GM23338 (cell line): Measurements from ENCODE around the gene TAF11L2. TPM values are rescaled to one million over a fixed set of nuclear protein-coding genes. Genes with fewer than 3 reads are reported as not detected.
"Not testable (repeated sequence)": the region's sequence is repeated elsewhere in the genome, so short reads cannot be mapped to it uniquely, and the experiment has no call there.

ENCODE experiments used
- ATAC-seq: fragments of 200-7000 bp; cut with Tn5 transposase; 3 replicates; pipeline ENCODE4 v1.9.1; 2020
- DNase-seq: peaks from one replicate; pipeline ENCODE4 v3.0.0-alpha.2; 2015; ENCODE audit warnings: low spot score
- H2AFZ ChIP-seq: fragments of 200-600 bp; sonication (generic); 2 replicates; pipeline ENCODE4 v1.8.0; 2016; ENCODE audit warnings: antibody characterized with exemption, mild to moderate bottlenecking, moderate library complexity
- H3F3A ChIP-seq: fragments of 200-600 bp; sonication (generic); replicated peaks from 2 replicates; pipeline ENCODE4 v1.8.0; 2017; ENCODE audit warnings: antibody characterized with exemption, mixed run types, low read depth
- H3K27ac ChIP-seq: fragments of 200-600 bp; sonication (generic); 2 replicates; pipeline ENCODE4 v1.6.1; 2016; ENCODE audit warnings: low read depth
- H3K27me3 ChIP-seq: fragments of 200-600 bp; sonication (generic); 2 replicates; pipeline ENCODE4 v1.8.0; 2016; ENCODE audit warnings: mild to moderate bottlenecking, mixed run types, moderate library complexity; ENCODE audit not compliant: insufficient read depth
- H3K36me3 ChIP-seq: fragments of 200-600 bp; sonication (generic); 2 replicates; pipeline ENCODE4 v1.8.0; 2016; ENCODE audit warnings: mild to moderate bottlenecking; ENCODE audit not compliant: insufficient read depth
- H3K4me1 ChIP-seq: fragments of 200-600 bp; sonication (generic); 2 replicates; pipeline ENCODE4 v1.8.0; 2016; ENCODE audit warnings: mild to moderate bottlenecking, moderate library complexity; ENCODE audit not compliant: insufficient read depth
- H3K4me2 ChIP-seq: fragments of 200-600 bp; sonication (generic); 2 replicates; pipeline ENCODE4 v1.7.1; 2017; ENCODE audit warnings: mixed run types
- H3K4me3 ChIP-seq: fragments of 200-600 bp; sonication (generic); 2 replicates; pipeline ENCODE4 v1.6.1; 2016; ENCODE audit warnings: mixed run types
- H3K79me2 ChIP-seq: fragments of 200-600 bp; sonication (generic); replicated peaks from 2 replicates; pipeline ENCODE4 v1.8.0; 2017; ENCODE audit warnings: mild to moderate bottlenecking; ENCODE audit not compliant: insufficient read depth
- H3K9me2 ChIP-seq: fragments of 200-600 bp; sonication (generic); 2 replicates; pipeline ENCODE4 v1.8.0; 2017; ENCODE audit not compliant: insufficient read depth
- H4K20me1 ChIP-seq: fragments of 200-600 bp; sonication (generic); replicated peaks from 2 replicates; pipeline ENCODE4 v1.8.0; 2017; ENCODE audit warnings: mild to moderate bottlenecking; ENCODE audit not compliant: insufficient read depth
- H3K27ac Mint-ChIP-seq: 2 replicates; pipeline ENCODE4 v1.8.0; 2020; ENCODE audit warnings: inconsistent platforms, mild to moderate bottlenecking, moderate library complexity, mixed read lengths
- H3K27me3 Mint-ChIP-seq: 3 replicates; pipeline ENCODE4 v1.8.0; 2022; ENCODE audit warnings: low read depth, mild to moderate bottlenecking, moderate library complexity, mixed read lengths, inconsistent platforms; ENCODE audit not compliant: insufficient read depth, poor library complexity
- H3K36me3 Mint-ChIP-seq: 3 replicates; pipeline ENCODE4 v1.8.0; 2021; ENCODE audit warnings: low read depth, mild to moderate bottlenecking, inconsistent platforms, moderate library complexity, mixed read lengths
- H3K4me1 Mint-ChIP-seq: 3 replicates; pipeline ENCODE4 v1.8.0; 2020; ENCODE audit warnings: mild to moderate bottlenecking, inconsistent platforms, mixed read lengths
- H3K4me3 Mint-ChIP-seq: 3 replicates; pipeline ENCODE4 v1.8.0; 2021; ENCODE audit warnings: moderate library complexity, mild to moderate bottlenecking, inconsistent platforms, mixed read lengths
- H3K9me3 Mint-ChIP-seq: 3 replicates; pipeline ENCODE4 v1.8.0; 2020; ENCODE audit warnings: moderate library complexity, mild to moderate bottlenecking, inconsistent platforms, mixed read lengths
- CREB1 ChIP-seq: fragments of 250-450 bp; sonication (Bioruptor Pico); IDR thresholded peaks from 2 replicates; pipeline ENCODE4 v1.5.0; 2020; ENCODE audit warnings: low read depth, mild to moderate bottlenecking, moderate library complexity
- ETS1 ChIP-seq: IDR thresholded peaks from 2 replicates; pipeline ENCODE4 v1.6.1; 2016; ENCODE audit warnings: antibody characterized with exemption
- EZH2phosphoT487 ChIP-seq: fragments of 200-600 bp; sonication (generic); IDR thresholded peaks from one replicate; pipeline ENCODE4 v1.8.1; 2018; ENCODE audit warnings: antibody characterized with exemption; ENCODE audit not compliant: unreplicated experiment
- JUNB ChIP-seq: IDR thresholded peaks from one replicate; pipeline ENCODE4 v1.6.1; 2016; ENCODE audit warnings: antibody characterized with exemption; ENCODE audit not compliant: unreplicated experiment
- NANOG ChIP-seq: IDR thresholded peaks from 2 replicates; pipeline ENCODE4 v1.6.1; 2016; ENCODE audit warnings: antibody characterized with exemption, borderline replicate concordance
- POLR2AphosphoS5 ChIP-seq: IDR thresholded peaks from 2 replicates; pipeline ENCODE4 v1.6.1; 2016; ENCODE audit warnings: antibody characterized with exemption, low read depth
- STAT1 ChIP-seq: IDR thresholded peaks from one replicate; pipeline ENCODE4 v1.6.1; 2016; ENCODE audit warnings: antibody characterized with exemption; ENCODE audit not compliant: unreplicated experiment
- ZNF114 ChIP-seq: fragments of 250-450 bp; sonication (Bioruptor Pico); IDR thresholded peaks from 2 replicates; pipeline ENCODE4 v1.5.0; 2020; ENCODE audit warnings: mild to moderate bottlenecking, moderate library complexity
- ZNF331 ChIP-seq: fragments of 250-450 bp; sonication (Bioruptor Pico); IDR thresholded peaks from 2 replicates; pipeline ENCODE4 v1.5.0; 2020; ENCODE audit warnings: low read depth, mild to moderate bottlenecking, moderate library complexity
- polyA plus RNA-seq: library from polyadenylated mRNA; unstranded; fragments of >200 nt; fragmentation: Nextera tagmentation; extraction: Ambion mirVana; gene quantifications from 2 replicates; pipeline ENCODE4 v1.2.1, GENCODE V29; 2016
- total RNA-seq: library from RNA; depleted of rRNA; stranded (reverse); fragments of >200 nt; shearing (Covaris generic); gene quantifications from 2 replicates; pipeline ENCODE4 v1.2.3, GENCODE V29; 2014
- TF ChIP-seq, protein P1 (sequence below): fragments of 250-450 bp; sonication (Bioruptor Pico); IDR thresholded peaks from 2 replicates; pipeline ENCODE4 v1.5.0; 2020; ENCODE audit warnings: mild to moderate bottlenecking, moderate library complexity

The TAF11L2 gene
- total and polyA plus RNA-seq, 2 experiments from 2014 or later: not detected

DNA sequence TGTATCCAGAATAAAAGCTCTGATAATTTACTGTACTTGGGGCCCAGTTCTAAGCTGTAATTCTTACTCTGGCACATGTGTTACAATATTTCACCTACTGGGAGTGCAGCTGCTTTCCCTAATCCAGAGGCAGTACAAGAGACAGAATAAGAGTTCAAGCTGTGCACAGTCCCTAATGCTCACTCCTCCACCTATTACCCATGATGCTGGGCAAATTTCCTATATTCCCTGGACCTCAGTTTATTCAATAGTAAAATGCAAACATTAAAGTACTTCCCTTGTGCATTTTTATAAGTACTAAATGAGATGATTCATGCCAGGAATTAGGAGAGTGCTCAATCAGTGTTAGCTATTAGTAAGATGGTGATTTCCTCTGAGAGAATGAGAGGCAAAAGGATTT, 28.0 kb upstream of the TAF11L2 start:
- no peak overlapping the region for H3K27ac Mint-ChIP-seq
- Histone ChIP-seq H3K9me2 (no peaks in the 10 kb centered on the region), H4K20me1 (no peaks in the 10 kb centered on the region), H3K4me2 (no peak overlapping the region), H3K79me2 (no peaks in the 10 kb centered on the region), H3K36me3 (no peaks in the 10 kb centered on the region), H3K27ac (no peak overlapping the region), H3K27me3 (no peaks in the 10 kb centered on the region), H3K4me3 (no peak overlapping the region), H3F3A (no peaks in the 10 kb centered on the region), H2AFZ (no peak overlapping the region), H3K4me1 (no peaks in the 10 kb centered on the region)
- TF ChIP-seq STAT1 (no peak), ZNF114 (CRISPR knock-in tag) (no peak), JUNB (no peak)
- no peaks in the 10 kb centered on the region for H3K27me3 Mint-ChIP-seq
- H3K9me3 Mint-ChIP-seq: no peaks in the 10 kb centered on the region
- no peaks in the 10 kb centered on the region for H3K36me3 Mint-ChIP-seq
- H3K4me1 Mint-ChIP-seq: no peaks in the 10 kb centered on the region
- ATAC-seq (no peak), DNase-seq (no peak)
- no peak overlapping the region for H3K4me3 Mint-ChIP-seq

- not testable (repeated sequence) for H3K27ac ChIP-seq, H3K4me3 ChIP-seq, H3K4me1 Mint-ChIP-seq, H3K4me3 Mint-ChIP-seq, H3K9me3 Mint-ChIP-seq, H3K36me3 ChIP-seq, H3K79me2 ChIP-seq, H3K4me2 ChIP-seq, H3K27me3 Mint-ChIP-seq, H3F3A ChIP-seq, H4K20me1 ChIP-seq, H3K27me3 ChIP-seq, H2AFZ ChIP-seq, H3K27ac Mint-ChIP-seq, H3K4me1 ChIP-seq, ATAC-seq, DNase-seq, H3K36me3 Mint-ChIP-seq, H3K9me2 ChIP-seq
Measured at GRCh38 chr5:17475064-17475463, 23.0 kb upstream of the TAF11L2 start.

DNA sequence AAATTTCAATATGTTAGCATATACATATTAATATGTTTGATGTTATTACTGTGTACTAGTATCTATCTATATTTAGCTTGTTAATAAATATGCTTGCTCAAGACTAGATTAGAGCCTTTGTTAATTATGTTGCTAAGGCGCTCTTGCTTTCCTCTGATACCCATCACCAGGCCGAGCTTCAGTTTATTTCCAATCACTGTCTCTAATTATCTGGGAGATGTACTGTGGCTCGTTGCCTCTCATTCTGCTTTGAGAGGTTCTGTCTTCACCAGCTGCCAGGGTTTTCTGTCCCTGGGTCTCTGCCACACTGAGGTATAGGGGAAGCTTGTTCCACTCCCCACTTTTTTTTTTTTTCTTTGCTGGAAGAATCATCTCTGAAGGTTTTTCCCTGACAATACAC, 21.0 kb upstream of the TAF11L2 start:
- peaks cover 6% of the 10 kb centered on the region; the same call in 2 of the 3 replicates for H3K4me1 Mint-ChIP-seq
- Histone ChIP-seq H2AFZ (no peak overlapping the region), H3K27me3 (no peaks in the 10 kb centered on the region), H3K27ac (no peak overlapping the region), H3F3A (no peaks in the 10 kb centered on the region), H3K79me2 (no peaks in the 10 kb centered on the region), H3K36me3 (no peaks in the 10 kb centered on the region), H4K20me1 (no peaks in the 10 kb centered on the region), H3K4me3 (no peak overlapping the region), H3K4me1 (no peaks in the 10 kb centered on the region; the same call in 1 of the 2 replicates), H3K9me2 (no peaks in the 10 kb centered on the region), H3K4me2 (no peak overlapping the region)
- no peak overlapping the region for H3K27ac Mint-ChIP-seq
- DNase-seq (no peak), ATAC-seq (no peak)
- H3K36me3 Mint-ChIP-seq: no peaks in the 10 kb centered on the region
- TF ChIP-seq, protein P1, sequence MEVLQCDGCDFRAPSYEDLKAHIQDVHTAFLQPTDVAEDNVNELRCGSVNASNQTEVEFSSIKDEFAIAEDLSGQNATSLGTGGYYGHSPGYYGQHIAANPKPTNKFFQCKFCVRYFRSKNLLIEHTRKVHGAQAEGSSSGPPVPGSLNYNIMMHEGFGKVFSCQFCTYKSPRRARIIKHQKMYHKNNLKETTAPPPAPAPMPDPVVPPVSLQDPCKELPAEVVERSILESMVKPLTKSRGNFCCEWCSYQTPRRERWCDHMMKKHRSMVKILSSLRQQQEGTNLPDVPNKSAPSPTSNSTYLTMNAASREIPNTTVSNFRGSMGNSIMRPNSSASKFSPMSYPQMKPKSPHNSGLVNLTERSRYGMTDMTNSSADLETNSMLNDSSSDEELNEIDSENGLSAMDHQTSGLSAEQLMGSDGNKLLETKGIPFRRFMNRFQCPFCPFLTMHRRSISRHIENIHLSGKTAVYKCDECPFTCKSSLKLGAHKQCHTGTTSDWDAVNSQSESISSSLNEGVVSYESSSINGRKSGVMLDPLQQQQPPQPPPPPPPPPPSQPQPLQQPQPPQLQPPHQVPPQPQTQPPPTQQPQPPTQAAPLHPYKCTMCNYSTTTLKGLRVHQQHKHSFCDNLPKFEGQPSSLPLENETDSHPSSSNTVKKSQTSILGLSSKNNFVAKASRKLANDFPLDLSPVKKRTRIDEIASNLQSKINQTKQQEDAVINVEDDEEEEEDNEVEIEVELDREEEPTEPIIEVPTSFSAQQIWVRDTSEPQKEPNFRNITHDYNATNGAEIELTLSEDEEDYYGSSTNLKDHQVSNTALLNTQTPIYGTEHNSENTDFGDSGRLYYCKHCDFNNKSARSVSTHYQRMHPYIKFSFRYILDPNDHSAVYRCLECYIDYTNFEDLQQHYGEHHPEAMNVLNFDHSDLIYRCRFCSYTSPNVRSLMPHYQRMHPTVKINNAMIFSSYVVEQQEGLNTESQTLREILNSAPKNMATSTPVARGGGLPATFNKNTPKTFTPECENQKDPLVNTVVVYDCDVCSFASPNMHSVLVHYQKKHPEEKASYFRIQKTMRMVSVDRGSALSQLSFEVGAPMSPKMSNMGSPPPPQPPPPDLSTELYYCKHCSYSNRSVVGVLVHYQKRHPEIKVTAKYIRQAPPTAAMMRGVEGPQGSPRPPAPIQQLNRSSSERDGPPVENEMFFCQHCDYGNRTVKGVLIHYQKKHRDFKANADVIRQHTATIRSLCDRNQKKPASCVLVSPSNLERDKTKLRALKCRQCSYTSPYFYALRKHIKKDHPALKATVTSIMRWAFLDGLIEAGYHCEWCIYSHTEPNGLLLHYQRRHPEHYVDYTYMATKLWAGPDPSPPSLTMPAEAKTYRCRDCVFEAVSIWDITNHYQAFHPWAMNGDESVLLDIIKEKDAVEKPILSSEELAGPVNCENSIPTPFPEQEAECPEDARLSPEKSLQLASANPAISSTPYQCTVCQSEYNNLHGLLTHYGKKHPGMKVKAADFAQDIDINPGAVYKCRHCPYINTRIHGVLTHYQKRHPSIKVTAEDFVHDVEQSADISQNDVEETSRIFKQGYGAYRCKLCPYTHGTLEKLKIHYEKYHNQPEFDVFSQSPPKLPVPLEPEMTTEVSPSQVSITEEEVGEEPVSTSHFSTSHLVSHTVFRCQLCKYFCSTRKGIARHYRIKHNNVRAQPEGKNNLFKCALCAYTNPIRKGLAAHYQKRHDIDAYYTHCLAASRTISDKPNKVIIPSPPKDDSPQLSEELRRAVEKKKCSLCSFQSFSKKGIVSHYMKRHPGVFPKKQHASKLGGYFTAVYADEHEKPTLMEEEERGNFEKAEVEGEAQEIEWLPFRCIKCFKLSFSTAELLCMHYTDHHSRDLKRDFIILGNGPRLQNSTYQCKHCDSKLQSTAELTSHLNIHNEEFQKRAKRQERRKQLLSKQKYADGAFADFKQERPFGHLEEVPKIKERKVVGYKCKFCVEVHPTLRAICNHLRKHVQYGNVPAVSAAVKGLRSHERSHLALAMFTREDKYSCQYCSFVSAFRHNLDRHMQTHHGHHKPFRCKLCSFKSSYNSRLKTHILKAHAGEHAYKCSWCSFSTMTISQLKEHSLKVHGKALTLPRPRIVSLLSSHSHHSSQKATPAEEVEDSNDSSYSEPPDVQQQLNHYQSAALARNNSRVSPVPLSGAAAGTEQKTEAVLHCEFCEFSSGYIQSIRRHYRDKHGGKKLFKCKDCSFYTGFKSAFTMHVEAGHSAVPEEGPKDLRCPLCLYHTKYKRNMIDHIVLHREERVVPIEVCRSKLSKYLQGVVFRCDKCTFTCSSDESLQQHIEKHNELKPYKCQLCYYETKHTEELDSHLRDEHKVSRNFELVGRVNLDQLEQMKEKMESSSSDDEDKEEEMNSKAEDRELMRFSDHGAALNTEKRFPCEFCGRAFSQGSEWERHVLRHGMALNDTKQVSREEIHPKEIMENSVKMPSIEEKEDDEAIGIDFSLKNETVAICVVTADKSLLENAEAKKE: no peak
- TF ChIP-seq NANOG (no peak), CREB1 (CRISPR knock-in tag) (no peak), ZNF331 (no peak), POLR2AphosphoS5 (no peak), ETS1 (no peak), EZH2phosphoT487 (no peak)
- no peak overlapping the region for H3K4me3 Mint-ChIP-seq
- H3K27me3 Mint-ChIP-seq: no peaks in the 10 kb centered on the region
- no peaks in the 10 kb centered on the region for H3K9me3 Mint-ChIP-seq
